ENCODE results near the gene GTF2F2. TPM values are rescaled to one million over a fixed set of nuclear protein-coding genes. Genes with fewer than 3 reads are reported as not detected.

The GTF2F2 gene
- polyA plus RNA-seq, 2 donors = 15.1 to 19.0 TPM

DNA sequence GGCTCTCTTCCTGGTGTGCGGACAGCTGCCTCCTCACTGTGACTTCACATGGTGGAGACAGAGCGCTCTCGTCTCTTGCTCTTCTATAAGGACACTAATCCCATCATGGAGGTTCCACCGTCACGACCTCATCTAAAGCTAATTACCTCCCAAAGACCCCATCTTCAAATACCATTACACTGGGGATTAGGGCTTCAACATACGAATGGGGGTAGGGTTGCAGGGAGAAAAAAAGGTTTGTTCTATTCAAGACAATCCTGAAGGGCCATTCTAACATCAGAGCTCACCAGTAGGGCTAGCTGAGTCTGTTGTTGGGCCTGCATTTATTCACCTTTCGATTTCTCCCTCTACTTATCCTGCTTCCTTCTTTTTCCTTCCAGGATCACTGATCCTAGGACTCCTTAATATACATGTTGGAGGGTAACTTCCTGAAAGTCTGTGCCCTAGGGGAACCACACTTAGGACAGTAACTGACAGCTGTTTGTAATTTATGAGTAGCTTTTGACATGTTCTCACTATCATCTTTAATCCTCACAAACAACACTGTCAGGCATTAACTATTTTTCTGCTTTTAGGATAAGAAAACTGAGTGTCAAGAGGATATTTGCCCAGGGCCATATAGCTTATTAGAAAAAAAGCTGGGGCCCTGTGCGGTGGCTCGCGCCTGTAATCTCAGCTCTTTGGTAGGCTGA, 18.8 kb upstream of the GTF2F2 start:
- H3K4me1 ChIP-seq (ENCODE audit: control insufficient read depth in 2 of 2, insufficient read depth in 2 of 2, low read length in 1 of 2) = no peaks in the 10 kb centered on the region
- H3K4me3 ChIP-seq (ENCODE audit: low read depth in 1 of 2, low read length in 2 of 2) = no peak overlapping the region
- no peaks in the 10 kb centered on the region for H3K36me3 ChIP-seq (ENCODE audit: control insufficient read depth in 2 of 2, insufficient read depth in 2 of 2, low read length in 1 of 2)
- H3K9me3 ChIP-seq (ENCODE audit: control insufficient read depth in 2 of 2, insufficient read depth in 1 of 2, low read depth in 1 of 2, low read length in 1 of 2) = no peaks in the 10 kb centered on the region
- H3K27ac ChIP-seq (ENCODE audit: low read depth in 2 of 2, low read length in 1 of 2) = no peak overlapping the region
- 90 to 91% methylated on average over 10 of the region's 10 CpGs for WGBS, 2 donors
- no peaks in the 10 kb centered on the region for H3K27me3 ChIP-seq (ENCODE audit: control insufficient read depth in 1 of 2, insufficient read depth in 2 of 2, low read length in 2 of 2)

DNA sequence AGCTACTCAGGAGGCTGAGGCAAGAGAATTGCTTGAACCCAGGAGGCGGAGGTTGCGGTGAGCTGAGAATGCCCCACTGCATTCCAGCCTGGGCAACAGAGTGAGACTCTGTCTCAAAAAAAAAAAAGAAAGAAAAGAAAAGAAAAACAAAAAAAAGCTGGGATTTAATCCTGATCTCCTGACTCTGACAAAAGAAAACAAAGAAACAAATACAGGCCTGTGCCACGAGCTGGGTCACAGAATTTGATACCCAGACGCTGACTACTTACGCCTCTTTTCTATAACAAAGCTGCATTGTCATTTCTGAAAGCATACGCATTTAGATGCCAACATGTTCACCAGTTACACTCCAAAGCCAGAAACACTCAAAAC, 18.2 kb upstream of the GTF2F2 start:
- Histone ChIP-seq H3K9me3 (ENCODE audit: control insufficient read depth in 2 of 2, insufficient read depth in 1 of 2, low read depth in 1 of 2, low read length in 1 of 2) (no peaks in the 10 kb centered on the region), H3K36me3 (ENCODE audit: control insufficient read depth in 2 of 2, insufficient read depth in 2 of 2, low read length in 1 of 2) (no peaks in the 10 kb centered on the region), H3K4me1 (ENCODE audit: control insufficient read depth in 2 of 2, insufficient read depth in 2 of 2, low read length in 1 of 2) (no peaks in the 10 kb centered on the region), H3K27me3 (ENCODE audit: control insufficient read depth in 1 of 2, insufficient read depth in 2 of 2, low read length in 2 of 2) (no peaks in the 10 kb centered on the region), H3K4me3 (ENCODE audit: low read depth in 1 of 2, low read length in 2 of 2) (no peak overlapping the region), H3K27ac (ENCODE audit: low read depth in 2 of 2, low read length in 1 of 2) (no peak overlapping the region)
- WGBS, 2 donors = 75 to 77% methylated on average over 6 of the region's 6 CpGs

DNA sequence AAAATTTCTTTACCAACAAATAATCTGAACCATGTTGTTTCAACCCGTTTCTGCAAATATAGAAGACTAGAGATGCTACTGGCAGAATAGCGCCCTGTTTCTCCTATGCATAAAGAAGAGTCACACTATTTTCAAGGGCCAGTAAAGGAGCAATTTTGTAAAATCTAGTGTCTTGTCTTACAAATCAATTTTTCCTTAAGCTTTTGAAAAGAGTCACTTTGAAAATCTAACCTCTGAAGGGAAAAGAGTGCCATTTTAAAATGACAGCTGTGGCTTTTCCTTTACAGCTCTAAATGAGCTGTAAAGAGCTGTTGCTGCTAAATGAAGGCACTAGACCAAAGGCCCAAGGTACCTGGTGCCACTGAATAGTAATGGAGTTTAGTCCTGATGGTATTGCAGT, 16.9 kb upstream of the GTF2F2 start:
- H3K27me3 ChIP-seq (ENCODE audit: control insufficient read depth in 1 of 2, insufficient read depth in 2 of 2, low read length in 2 of 2) = no peaks in the 10 kb centered on the region
- no peak overlapping the region for H3K27ac ChIP-seq (ENCODE audit: low read depth in 2 of 2, low read length in 1 of 2)
- no peaks in the 10 kb centered on the region for H3K36me3 ChIP-seq (ENCODE audit: control insufficient read depth in 2 of 2, insufficient read depth in 2 of 2, low read length in 1 of 2)
- H3K4me3 ChIP-seq (ENCODE audit: low read depth in 1 of 2, low read length in 2 of 2) = no peak overlapping the region
- H3K4me1 ChIP-seq (ENCODE audit: control insufficient read depth in 2 of 2, insufficient read depth in 2 of 2, low read length in 1 of 2) = no peaks in the 10 kb centered on the region
- 82 to 89% methylated on average over 2 of the region's 2 CpGs for WGBS, 2 donors
- no peaks in the 10 kb centered on the region for H3K9me3 ChIP-seq (ENCODE audit: control insufficient read depth in 2 of 2, insufficient read depth in 1 of 2, low read depth in 1 of 2, low read length in 1 of 2)

DNA sequence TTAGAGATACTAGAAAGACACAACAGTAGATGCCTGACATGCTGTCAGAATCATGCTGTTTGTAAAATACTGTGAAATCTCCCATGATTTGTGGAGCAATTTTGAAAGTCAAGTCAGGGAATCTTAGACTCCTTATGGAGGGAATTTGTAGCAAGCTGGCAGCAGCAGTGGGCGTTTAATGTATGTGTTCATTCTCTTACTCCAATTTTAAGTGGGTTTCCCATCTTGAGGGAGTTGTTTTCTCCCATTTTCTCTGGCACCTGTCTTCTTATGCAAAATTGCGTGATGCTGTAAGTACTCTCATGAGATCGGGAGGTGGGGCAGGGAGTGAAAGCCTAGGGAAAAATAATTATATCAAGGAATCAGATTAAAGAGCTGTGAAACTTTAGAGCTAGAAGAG, 16.0 kb upstream of the GTF2F2 start:
- 89 to 91% methylated on average over 3 of the region's 3 CpGs for WGBS, 2 donors
- Histone ChIP-seq H3K9me3 (ENCODE audit: control insufficient read depth in 2 of 2, insufficient read depth in 1 of 2, low read depth in 1 of 2, low read length in 1 of 2) (no peaks in the 10 kb centered on the region), H3K27me3 (ENCODE audit: control insufficient read depth in 1 of 2, insufficient read depth in 2 of 2, low read length in 2 of 2) (no peaks in the 10 kb centered on the region), H3K36me3 (ENCODE audit: control insufficient read depth in 2 of 2, insufficient read depth in 2 of 2, low read length in 1 of 2) (no peaks in the 10 kb centered on the region), H3K27ac (ENCODE audit: low read depth in 2 of 2, low read length in 1 of 2) (no peak overlapping the region), H3K4me1 (ENCODE audit: control insufficient read depth in 2 of 2, insufficient read depth in 2 of 2, low read length in 1 of 2) (no peaks in the 10 kb centered on the region), H3K4me3 (ENCODE audit: low read depth in 1 of 2, low read length in 2 of 2) (no peak overlapping the region)

DNA sequence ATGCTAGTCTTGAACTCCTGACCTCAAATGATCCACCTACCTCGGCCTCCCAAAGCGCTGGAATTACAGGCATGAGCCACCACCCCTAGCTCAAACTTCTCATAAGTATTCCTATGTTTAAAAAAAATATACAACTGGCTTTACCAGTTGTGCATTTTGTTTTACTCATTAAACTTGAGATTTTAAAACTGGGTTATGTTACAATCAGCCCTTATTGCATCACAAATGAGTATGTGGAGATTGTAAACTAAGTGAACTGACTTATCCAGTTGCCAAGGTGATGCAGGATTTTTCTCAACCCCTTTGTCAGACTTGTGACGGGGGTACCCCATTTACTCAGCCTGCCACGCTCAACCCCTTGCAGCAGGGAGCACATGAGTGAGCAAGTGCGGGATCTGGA, 14.4 kb upstream of the GTF2F2 start:
- 88 to 90% methylated on average over 5 of the region's 5 CpGs for WGBS, 2 donors
- H3K4me1 ChIP-seq (ENCODE audit: control insufficient read depth in 2 of 2, insufficient read depth in 2 of 2, low read length in 1 of 2) = no peaks in the 10 kb centered on the region
- no peaks in the 10 kb centered on the region for H3K27me3 ChIP-seq (ENCODE audit: control insufficient read depth in 1 of 2, insufficient read depth in 2 of 2, low read length in 2 of 2)
- H3K36me3 ChIP-seq (ENCODE audit: control insufficient read depth in 2 of 2, insufficient read depth in 2 of 2, low read length in 1 of 2) = no peaks in the 10 kb centered on the region
- no peak overlapping the region for H3K4me3 ChIP-seq (ENCODE audit: low read depth in 1 of 2, low read length in 2 of 2)
- no peak overlapping the region for H3K27ac ChIP-seq (ENCODE audit: low read depth in 2 of 2, low read length in 1 of 2)
- H3K9me3 ChIP-seq (ENCODE audit: control insufficient read depth in 2 of 2, insufficient read depth in 1 of 2, low read depth in 1 of 2, low read length in 1 of 2) = no peaks in the 10 kb centered on the region

DNA sequence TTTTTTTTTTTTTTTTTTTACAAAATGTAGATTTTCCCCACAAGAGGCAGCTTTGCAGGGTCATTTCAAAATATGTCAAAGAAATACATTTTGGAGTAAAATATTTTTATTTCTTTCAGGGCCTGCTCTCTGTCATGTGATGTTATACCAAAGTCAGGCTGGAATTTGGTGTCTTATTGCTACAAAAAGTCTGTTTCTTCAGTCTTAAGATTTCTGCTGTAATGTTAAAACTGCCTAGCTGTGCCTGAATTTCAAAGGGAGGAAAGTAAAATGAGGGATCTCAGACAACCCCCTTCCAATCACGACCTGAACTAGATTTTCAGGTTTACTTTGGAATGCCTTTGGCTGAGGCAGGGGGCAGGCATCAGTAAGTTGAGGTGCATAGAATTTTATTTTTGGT, 12.8 kb upstream of the GTF2F2 start:
- no peaks in the 10 kb centered on the region for H3K27me3 ChIP-seq (ENCODE audit: control insufficient read depth in 1 of 2, insufficient read depth in 2 of 2, low read length in 2 of 2)
- H3K9me3 ChIP-seq (ENCODE audit: control insufficient read depth in 2 of 2, insufficient read depth in 1 of 2, low read depth in 1 of 2, low read length in 1 of 2) = no peaks in the 10 kb centered on the region
- H3K4me3 ChIP-seq (ENCODE audit: low read depth in 1 of 2, low read length in 2 of 2) = no peak overlapping the region
- no peak overlapping the region for H3K27ac ChIP-seq (ENCODE audit: low read depth in 2 of 2, low read length in 1 of 2)
- 38 to 40% methylated on average over 1 of the region's 1 CpG for WGBS, 2 donors
- H3K4me1 ChIP-seq (ENCODE audit: control insufficient read depth in 2 of 2, insufficient read depth in 2 of 2, low read length in 1 of 2) = no peaks in the 10 kb centered on the region
- H3K36me3 ChIP-seq (ENCODE audit: control insufficient read depth in 2 of 2, insufficient read depth in 2 of 2, low read length in 1 of 2) = no peaks in the 10 kb centered on the region

DNA sequence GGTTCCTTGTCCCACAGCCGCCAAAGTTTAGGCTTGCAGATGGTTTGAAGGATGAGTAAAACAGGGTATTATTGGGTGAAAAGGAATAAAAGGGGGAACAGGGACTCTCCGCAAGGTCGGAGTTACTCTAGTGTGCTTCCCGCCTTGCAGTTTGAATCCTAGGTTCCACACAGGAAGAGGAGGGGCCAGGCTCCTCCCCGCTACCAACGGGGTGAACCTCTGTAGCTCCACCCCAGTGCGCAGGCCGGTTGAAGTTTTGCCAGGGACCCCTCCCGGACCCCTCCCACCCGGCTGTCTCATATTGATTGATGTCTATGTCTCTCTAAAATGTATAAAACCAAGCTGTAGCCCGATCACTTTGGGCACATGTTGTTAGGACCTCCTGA, 11.6 kb upstream of the GTF2F2 start:
- no peak overlapping the region for H3K27ac ChIP-seq (ENCODE audit: low read depth in 2 of 2, low read length in 1 of 2)
- 49 to 56% methylated on average over 11 of the region's 11 CpGs for WGBS, 2 donors
- no peaks in the 10 kb centered on the region for H3K27me3 ChIP-seq (ENCODE audit: control insufficient read depth in 1 of 2, insufficient read depth in 2 of 2, low read length in 2 of 2)
- no peaks in the 10 kb centered on the region for H3K36me3 ChIP-seq (ENCODE audit: control insufficient read depth in 2 of 2, insufficient read depth in 2 of 2, low read length in 1 of 2)
- no peaks in the 10 kb centered on the region for H3K9me3 ChIP-seq (ENCODE audit: control insufficient read depth in 2 of 2, insufficient read depth in 1 of 2, low read depth in 1 of 2, low read length in 1 of 2)
- H3K4me3 ChIP-seq (ENCODE audit: low read depth in 1 of 2, low read length in 2 of 2) = no peak overlapping the region
- H3K4me1 ChIP-seq (ENCODE audit: control insufficient read depth in 2 of 2, insufficient read depth in 2 of 2, low read length in 1 of 2) = no peaks in the 10 kb centered on the region

DNA sequence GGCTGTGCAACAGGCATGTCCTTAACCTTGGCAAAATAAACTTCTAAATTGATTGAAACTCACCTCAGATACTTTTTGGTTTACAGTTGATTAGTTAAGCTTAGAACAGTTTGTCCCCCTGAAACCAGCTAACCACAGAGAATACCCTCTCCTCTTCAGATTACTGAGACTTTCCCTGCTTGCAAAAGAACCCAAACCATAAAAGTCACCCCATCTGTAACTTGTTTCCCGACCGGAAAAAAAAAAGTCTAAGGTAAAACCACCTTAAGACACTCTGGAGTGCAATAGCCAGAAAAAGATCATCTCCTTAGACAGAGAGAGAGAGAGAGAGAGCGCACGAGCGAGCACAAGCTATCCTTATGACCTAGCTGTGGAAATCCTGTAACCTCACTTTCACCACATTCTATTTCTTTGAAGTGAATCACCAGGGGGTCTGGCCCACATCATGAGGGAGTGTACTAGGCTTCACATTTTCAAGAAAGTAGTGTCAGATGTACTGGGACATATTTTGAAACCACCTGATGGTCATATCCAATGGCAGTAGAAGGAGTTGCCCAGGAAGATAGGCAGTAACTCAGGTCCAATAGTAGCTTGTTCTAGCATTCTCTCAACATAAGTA, 11.1 kb upstream of the GTF2F2 start:
- H3K4me3 ChIP-seq (ENCODE audit: low read depth in 1 of 2, low read length in 2 of 2) = no peak overlapping the region
- H3K27ac ChIP-seq (ENCODE audit: low read depth in 2 of 2, low read length in 1 of 2) = no peak overlapping the region
- WGBS, 2 donors = 77 to 85% methylated on average over 5 of the region's 5 CpGs
- no peaks in the 10 kb centered on the region for H3K9me3 ChIP-seq (ENCODE audit: control insufficient read depth in 2 of 2, insufficient read depth in 1 of 2, low read depth in 1 of 2, low read length in 1 of 2)
- no peaks in the 10 kb centered on the region for H3K36me3 ChIP-seq (ENCODE audit: control insufficient read depth in 2 of 2, insufficient read depth in 2 of 2, low read length in 1 of 2)
- H3K27me3 ChIP-seq (ENCODE audit: control insufficient read depth in 1 of 2, insufficient read depth in 2 of 2, low read length in 2 of 2) = no peaks in the 10 kb centered on the region
- no peaks in the 10 kb centered on the region for H3K4me1 ChIP-seq (ENCODE audit: control insufficient read depth in 2 of 2, insufficient read depth in 2 of 2, low read length in 1 of 2)

DNA sequence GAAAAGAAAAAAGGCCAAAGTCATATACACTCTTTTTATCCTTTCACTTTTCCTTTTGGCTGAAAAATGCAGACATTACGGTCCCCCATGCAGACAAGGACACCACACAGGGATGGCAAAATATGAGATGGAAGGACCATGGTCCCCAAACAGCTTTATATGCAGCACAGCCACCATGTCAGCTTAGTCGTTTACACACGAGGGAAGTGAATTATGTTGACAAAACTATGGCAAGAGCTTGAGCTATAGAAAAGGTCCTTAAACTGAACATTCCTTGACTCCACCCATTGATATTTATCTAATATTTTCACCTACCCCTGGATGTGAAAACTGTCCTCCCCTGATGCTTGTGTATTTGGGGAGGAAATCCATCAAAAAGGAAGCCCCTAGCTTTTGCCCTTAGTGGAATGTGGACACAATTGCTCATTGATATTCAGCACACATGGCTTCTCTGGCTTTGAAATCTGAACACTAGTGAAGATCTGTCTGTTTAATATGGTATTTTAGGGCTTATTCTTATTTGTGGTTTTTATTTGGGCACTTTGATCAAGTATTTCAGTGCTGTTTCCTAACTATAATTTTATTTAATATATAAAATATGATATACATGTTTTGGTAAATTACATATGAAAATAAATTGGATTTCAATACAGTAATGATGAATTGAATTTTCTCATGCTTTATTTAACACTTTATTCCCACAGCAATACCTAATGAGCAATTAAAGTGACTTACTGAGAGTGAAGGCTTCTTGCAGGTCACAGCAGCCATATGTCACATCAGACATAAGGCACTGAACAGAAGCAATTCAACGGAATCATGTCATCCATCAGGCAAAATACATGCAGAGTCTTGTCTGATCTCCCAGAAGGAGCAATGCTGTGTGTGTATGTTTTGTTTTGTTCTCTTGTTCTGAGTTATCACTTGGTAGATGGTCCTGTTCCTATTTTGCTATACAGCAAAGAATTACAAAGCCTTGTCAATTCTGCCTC, 6.8 kb upstream of the GTF2F2 start:
- Histone ChIP-seq H3K4me1 (ENCODE audit: control insufficient read depth in 2 of 2, insufficient read depth in 2 of 2, low read length in 1 of 2) (no peaks in the 10 kb centered on the region), H3K9me3 (ENCODE audit: control insufficient read depth in 2 of 2, insufficient read depth in 1 of 2, low read depth in 1 of 2, low read length in 1 of 2) (no peaks in the 10 kb centered on the region), H3K27ac (ENCODE audit: low read depth in 2 of 2, low read length in 1 of 2) (no peak overlapping the region), H3K27me3 (ENCODE audit: control insufficient read depth in 1 of 2, insufficient read depth in 2 of 2, low read length in 2 of 2) (no peaks in the 10 kb centered on the region), H3K4me3 (ENCODE audit: low read depth in 1 of 2, low read length in 2 of 2) (no peak overlapping the region), H3K36me3 (ENCODE audit: control insufficient read depth in 2 of 2, insufficient read depth in 2 of 2, low read length in 1 of 2) (no peaks in the 10 kb centered on the region)
- WGBS, 2 donors = 51 to 55% methylated on average over 4 of the region's 4 CpGs
